SK-N-SH (cell line): ENCODE measurements around the gene CCNY. TPM values are rescaled to one million over a fixed set of nuclear protein-coding genes. Genes with fewer than 3 reads are reported as not detected.

Experiments used
- CTCF ChIA-PET: fragments of 300-600, 350-600 bp; formaldehyde crosslinking; extraction: SDS; loops from one replicate; lab custom pipeline; 2021; lab: Yijun Ruan, JAX
- POLR2A ChIA-PET: fragments of 350-600 bp; sonication (Branson Sonifier 250); formaldehyde crosslinking; extraction: SDS; loops from one replicate; lab custom pipeline; 2020; ENCODE audit warnings: antibody characterized with exemption, inconsistent platforms; lab: Yijun Ruan, JAX
- DNase-seq: peaks from one replicate; pipeline ENCODE4 v3.0.0; 2012
- H2AFZ ChIP-seq: fragments of 200-600 bp; sonication (generic); 2 replicates; pipeline ENCODE4 v1.8.1; 2016; ENCODE audit warnings: antibody characterized with exemption, mild to moderate bottlenecking, low read depth
- H3F3A ChIP-seq: fragments of 200-600 bp; sonication (generic); replicated peaks from 2 replicates; pipeline ENCODE3; 2016; ENCODE audit warnings: antibody characterized with exemption, mild to moderate bottlenecking; ENCODE audit not compliant: insufficient read depth
- H3K27ac ChIP-seq, 2 experiments: fragments of 200-500 bp in 1 of 2; fragments of 200-600 bp in 1 of 2; sonication (Bioruptor generic) in 1 of 2; sonication (generic), shearing (Covaris generic) in 1 of 2; 2 replicates each; pipeline versions ENCODE4 v1.5.1 to v1.6.1; 2014 to 2016; ENCODE audit warnings: low read depth in 2 of 2, inconsistent platforms in 1 of 2, low read length in 1 of 2, mild to moderate bottlenecking in 1 of 2, mixed read lengths in 1 of 2
- H3K27me3 ChIP-seq: fragments of 200-600 bp; sonication (generic), shearing (Covaris generic); 2 replicates; pipeline ENCODE4 v1.6.1; 2016; ENCODE audit warnings: mixed run types; ENCODE audit not compliant: insufficient read depth
- H3K36me3 ChIP-seq, 2 experiments: fragments of 200-500 bp in 1 of 2; fragments of 200-600 bp in 1 of 2; sonication (Bioruptor generic) in 1 of 2; sonication (generic) in 1 of 2; replicated peaks in 1 of 2; 2 replicates each; pipeline versions ENCODE3 to v1.5.1; 2014 to 2016; ENCODE audit warnings: low read length in 1 of 2, mild to moderate bottlenecking in 1 of 2; ENCODE audit not compliant: insufficient read depth in 2 of 2, control insufficient read depth in 1 of 2
- H3K4me1 ChIP-seq, 2 experiments: fragments of 200-500 bp in 1 of 2; fragments of 200-600 bp in 1 of 2; sonication (Bioruptor generic) in 1 of 2; sonication (generic), shearing (Covaris generic) in 1 of 2; 2 replicates each; pipeline versions ENCODE4 v1.5.1 to v1.6.1; 2014 to 2016; ENCODE audit warnings: low read depth in 1 of 2, low read length in 1 of 2, mixed run types in 1 of 2; ENCODE audit not compliant: insufficient read depth in 2 of 2, control insufficient read depth in 1 of 2
- H3K4me2 ChIP-seq: fragments of 200-600 bp; sonication (generic), shearing (Covaris generic); 2 replicates; pipeline ENCODE4 v1.6.1; 2017; ENCODE audit warnings: mixed run types
- H3K4me3 ChIP-seq, 2 experiments: fragments of 200-500 bp in 1 of 2; fragments of 200-600 bp in 1 of 2; sonication (Bioruptor generic) in 1 of 2; sonication (generic), shearing (Covaris generic) in 1 of 2; 2 replicates each; pipeline versions ENCODE4 v1.5.1 to v1.8.1; 2014 to 2016; ENCODE audit warnings: low read depth in 2 of 2, inconsistent platforms in 1 of 2, low read length in 1 of 2, mild to moderate bottlenecking in 1 of 2, mixed read lengths in 1 of 2, moderate library complexity in 1 of 2
- H3K79me2 ChIP-seq: fragments of 200-600 bp; sonication (generic); 2 replicates; pipeline ENCODE4 v1.8.1; 2017; ENCODE audit warnings: mild to moderate bottlenecking; ENCODE audit not compliant: insufficient read depth
- H3K9ac ChIP-seq: fragments of 200-600 bp; sonication (generic); 2 replicates; pipeline ENCODE4 v1.6.1; 2017; ENCODE audit warnings: mixed run types
- H3K9me2 ChIP-seq: fragments of 200-600 bp; sonication (generic); 2 replicates; pipeline ENCODE4 v1.6.1; 2017; ENCODE audit warnings: mixed run types
- H3K9me3 ChIP-seq: fragments of 200-600 bp; sonication (generic); 2 replicates; pipeline ENCODE4 v1.6.1; 2017; ENCODE audit warnings: mixed run types, mild to moderate bottlenecking, moderate library complexity
- H4K20me1 ChIP-seq: fragments of 200-600 bp; sonication (generic); 2 replicates; pipeline ENCODE4 v1.6.1; 2017; ENCODE audit warnings: mild to moderate bottlenecking, mixed run types; ENCODE audit not compliant: insufficient read depth
- EP300 ChIP-seq, 2 experiments: IDR thresholded peaks; 2 replicates each; pipeline versions ENCODE4 v1.4.0 to v1.6.1; 2012; ENCODE audit warnings: borderline replicate concordance in 1 of 2, low read depth in 1 of 2, low read length in 1 of 2
- FOSL2 ChIP-seq: IDR thresholded peaks from 2 replicates; pipeline ENCODE4 v1.4.0; 2012; ENCODE audit warnings: low read depth, mild to moderate bottlenecking, moderate library complexity, borderline replicate concordance
- FOXM1 ChIP-seq: IDR thresholded peaks from 2 replicates; pipeline ENCODE4 v1.4.0; 2012; ENCODE audit warnings: low read depth, mild to moderate bottlenecking
- GATA2 ChIP-seq: sonication (generic); formaldehyde crosslinking; IDR thresholded peaks from 2 replicates; pipeline ENCODE4 v1.5.0; 2020; ENCODE audit warnings: mild to moderate bottlenecking, missing genetic modification reagents
- JUND ChIP-seq: IDR thresholded peaks from 2 replicates; pipeline ENCODE4 v1.4.0; 2012
- MEF2A ChIP-seq: IDR thresholded peaks from 2 replicates; pipeline ENCODE4 v1.4.0; 2012; ENCODE audit warnings: low read depth, borderline replicate concordance
- POLR2AphosphoS5 ChIP-seq: IDR thresholded peaks from 2 replicates; pipeline ENCODE4 v1.6.1; 2012; ENCODE audit warnings: low read depth, low read length
- RXRA ChIP-seq: IDR thresholded peaks from 2 replicates; pipeline ENCODE4 v1.4.0; 2012; ENCODE audit warnings: low read depth, mild to moderate bottlenecking, borderline replicate concordance
- SIN3A ChIP-seq: IDR thresholded peaks from 2 replicates; pipeline ENCODE4 v1.6.1; 2012; ENCODE audit warnings: low read depth, mild to moderate bottlenecking, low read length, moderate library complexity, borderline replicate concordance
- SMC3 ChIP-seq: IDR thresholded peaks from 2 replicates; pipeline ENCODE4 v1.6.1; 2012; ENCODE audit warnings: low read depth, low read length, improper control_type of control experiment
- TAF1 ChIP-seq: IDR thresholded peaks from 2 replicates; pipeline ENCODE4 v1.6.1; 2012; ENCODE audit warnings: low read depth, mild to moderate bottlenecking, low read length, moderate library complexity, borderline replicate concordance
- TCF12 ChIP-seq: IDR thresholded peaks from 2 replicates; pipeline ENCODE4 v1.4.0; 2012
- TEAD4 ChIP-seq: IDR thresholded peaks from 2 replicates; pipeline ENCODE4 v1.4.0; 2012; ENCODE audit warnings: mild to moderate bottlenecking, borderline replicate concordance; ENCODE audit not compliant: insufficient read depth
- YY1 ChIP-seq: IDR thresholded peaks from 2 replicates; pipeline ENCODE4 v1.4.0; 2012; ENCODE audit warnings: low read depth, mild to moderate bottlenecking
- WGBS: methylation state at CpG from one replicate; pipeline ENCODE4 v1.1.6; 2017; ENCODE audit warnings: low lambda C conversion rate; 5-methylcytosine and 5-hydroxymethylcytosine counted together
- polyA plus RNA-seq, 3 experiments: library from polyadenylated mRNA; depleted of rRNA; stranded (reverse); fragments of >200 nt; gene quantifications; 2 replicates each; pipeline ENCODE4 v1.2.3, GENCODE V29; 2012
- TF ChIP-seq, protein P1 (sequence below): IDR thresholded peaks from 2 replicates; pipeline ENCODE4 v1.4.0; 2012; ENCODE audit warnings: low read depth
- TF ChIP-seq, protein P2 (sequence below): fragments of 150-350 bp; IDR thresholded peaks from 2 replicates; pipeline ENCODE4 v1.6.1; 2017; ENCODE audit warnings: antibody characterized with exemption, low read length, low read depth, borderline replicate concordance
- TF ChIP-seq, protein P3 (sequence below): IDR thresholded peaks from 2 replicates; pipeline ENCODE4 v1.6.1; 2012; ENCODE audit warnings: mild to moderate bottlenecking, low read depth, low read length, moderate library complexity
- TF ChIP-seq, protein P4 (sequence below): fragments of 150-350 bp; IDR thresholded peaks from 2 replicates; pipeline ENCODE4 v1.6.1; 2016; ENCODE audit warnings: mild to moderate bottlenecking, low read depth, low read length

The CCNY gene
- polyA plus RNA-seq, 1 of the 3 experiments (the other 2 are of a cell fraction), result 29.4 TPM

DNA sequence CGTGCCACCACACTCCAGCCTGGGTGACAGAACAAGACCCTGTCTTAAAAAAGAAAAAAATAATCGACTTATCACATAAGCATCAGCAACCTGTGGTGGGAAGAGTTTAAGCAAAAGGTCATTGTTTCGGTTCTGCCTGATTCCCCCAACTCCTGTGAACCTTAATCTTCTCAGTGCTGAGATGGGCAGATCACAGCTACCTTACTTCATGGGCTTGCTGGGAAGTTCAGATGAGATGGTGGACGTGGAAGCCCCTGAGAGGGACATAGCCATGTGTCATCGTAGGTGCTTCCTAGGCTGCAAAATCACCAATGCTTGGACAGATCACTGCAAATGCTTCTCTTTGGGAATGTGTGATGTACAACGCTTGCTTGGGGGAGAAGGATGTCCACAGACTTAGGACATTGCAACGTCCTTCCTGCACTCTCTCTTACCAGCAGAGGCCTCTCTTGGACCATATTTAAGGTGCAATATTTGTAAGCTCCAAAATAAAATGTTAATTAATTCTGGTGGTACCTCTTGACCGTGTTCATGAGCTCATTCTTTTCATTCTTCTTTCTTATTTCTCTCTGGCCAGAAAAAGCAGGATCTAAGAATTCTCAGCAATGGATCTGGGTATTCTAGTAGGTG, 277.4 kb downstream of the CCNY start (continued):
- TF ChIP-seq YY1 (no peak), GATA2 (no peak)
- TF ChIP-seq, all 33 proteins: peak for 3

DNA sequence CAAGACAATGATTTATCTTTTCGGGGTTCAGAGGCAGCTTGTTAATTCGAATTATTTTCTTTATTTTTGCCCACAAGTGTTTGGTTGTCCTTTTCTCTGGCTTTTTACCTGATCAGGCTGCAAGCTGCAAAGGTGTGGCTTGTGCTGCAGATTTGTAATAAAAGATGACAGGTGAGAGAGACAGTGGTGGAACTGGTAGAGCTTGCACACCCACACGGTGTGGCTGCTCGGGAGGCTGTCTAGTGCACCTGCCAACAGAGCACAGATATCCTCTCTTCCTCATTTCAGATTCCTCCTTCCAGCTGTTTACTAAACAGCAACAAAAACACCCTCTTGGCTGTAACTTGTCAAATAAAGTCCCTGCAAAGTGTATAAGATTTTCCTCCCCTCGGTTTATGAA, 278.0 kb downstream of the CCNY start:
- Histone ChIP-seq H3K36me3 (no peaks in the 10 kb centered on the region), H3K27me3 (peaks cover 13% of the 10 kb centered on the region), H3K9me2 (no peaks in the 10 kb centered on the region), H2AFZ (no peak overlapping the region), H3K4me1 (no peaks in the 10 kb centered on the region), H3K4me2 (no peak overlapping the region), H3K9me3 (no peaks in the 10 kb centered on the region), H3K9ac (no peak overlapping the region), H3K79me2 (no peaks in the 10 kb centered on the region), H3K27ac (no peak overlapping the region), H3F3A (no peaks in the 10 kb centered on the region), H4K20me1 (no peaks in the 10 kb centered on the region), H3K4me3 (no peak overlapping the region)
- 16% methylated on average over 5 of the region's 5 CpGs for WGBS
- no peak for TF ChIP-seq POLR2AphosphoS5
- no peak for TF ChIP-seq SIN3A
- TF ChIP-seq JUND, result no peak
- TF ChIP-seq, protein P1, sequence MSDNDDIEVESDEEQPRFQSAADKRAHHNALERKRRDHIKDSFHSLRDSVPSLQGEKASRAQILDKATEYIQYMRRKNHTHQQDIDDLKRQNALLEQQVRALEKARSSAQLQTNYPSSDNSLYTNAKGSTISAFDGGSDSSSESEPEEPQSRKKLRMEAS, result no peak
- TF ChIP-seq TCF12, result no peak
- no peak for TF ChIP-seq SMC3
- no peak for TF ChIP-seq YY1
- no peak for TF ChIP-seq EP300 (IDR thresholded peaks at IDR 0.05; ENCODE audit: borderline replicate concordance in 1 of 2, low read depth in 1 of 2, low read length in 1 of 2)
- TF ChIP-seq FOXM1, result no peak
- TF ChIP-seq, protein P2, sequence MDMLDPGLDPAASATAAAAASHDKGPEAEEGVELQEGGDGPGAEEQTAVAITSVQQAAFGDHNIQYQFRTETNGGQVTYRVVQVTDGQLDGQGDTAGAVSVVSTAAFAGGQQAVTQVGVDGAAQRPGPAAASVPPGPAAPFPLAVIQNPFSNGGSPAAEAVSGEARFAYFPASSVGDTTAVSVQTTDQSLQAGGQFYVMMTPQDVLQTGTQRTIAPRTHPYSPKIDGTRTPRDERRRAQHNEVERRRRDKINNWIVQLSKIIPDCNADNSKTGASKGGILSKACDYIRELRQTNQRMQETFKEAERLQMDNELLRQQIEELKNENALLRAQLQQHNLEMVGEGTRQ, result no peak
- no peak for TF ChIP-seq GATA2
- TF ChIP-seq RXRA, result no peak
- no peak for TF ChIP-seq TAF1
- TF ChIP-seq, protein P3, sequence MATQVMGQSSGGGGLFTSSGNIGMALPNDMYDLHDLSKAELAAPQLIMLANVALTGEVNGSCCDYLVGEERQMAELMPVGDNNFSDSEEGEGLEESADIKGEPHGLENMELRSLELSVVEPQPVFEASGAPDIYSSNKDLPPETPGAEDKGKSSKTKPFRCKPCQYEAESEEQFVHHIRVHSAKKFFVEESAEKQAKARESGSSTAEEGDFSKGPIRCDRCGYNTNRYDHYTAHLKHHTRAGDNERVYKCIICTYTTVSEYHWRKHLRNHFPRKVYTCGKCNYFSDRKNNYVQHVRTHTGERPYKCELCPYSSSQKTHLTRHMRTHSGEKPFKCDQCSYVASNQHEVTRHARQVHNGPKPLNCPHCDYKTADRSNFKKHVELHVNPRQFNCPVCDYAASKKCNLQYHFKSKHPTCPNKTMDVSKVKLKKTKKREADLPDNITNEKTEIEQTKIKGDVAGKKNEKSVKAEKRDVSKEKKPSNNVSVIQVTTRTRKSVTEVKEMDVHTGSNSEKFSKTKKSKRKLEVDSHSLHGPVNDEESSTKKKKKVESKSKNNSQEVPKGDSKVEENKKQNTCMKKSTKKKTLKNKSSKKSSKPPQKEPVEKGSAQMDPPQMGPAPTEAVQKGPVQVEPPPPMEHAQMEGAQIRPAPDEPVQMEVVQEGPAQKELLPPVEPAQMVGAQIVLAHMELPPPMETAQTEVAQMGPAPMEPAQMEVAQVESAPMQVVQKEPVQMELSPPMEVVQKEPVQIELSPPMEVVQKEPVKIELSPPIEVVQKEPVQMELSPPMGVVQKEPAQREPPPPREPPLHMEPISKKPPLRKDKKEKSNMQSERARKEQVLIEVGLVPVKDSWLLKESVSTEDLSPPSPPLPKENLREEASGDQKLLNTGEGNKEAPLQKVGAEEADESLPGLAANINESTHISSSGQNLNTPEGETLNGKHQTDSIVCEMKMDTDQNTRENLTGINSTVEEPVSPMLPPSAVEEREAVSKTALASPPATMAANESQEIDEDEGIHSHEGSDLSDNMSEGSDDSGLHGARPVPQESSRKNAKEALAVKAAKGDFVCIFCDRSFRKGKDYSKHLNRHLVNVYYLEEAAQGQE, result no peak
- TF ChIP-seq FOSL2, result no peak
- no peak for TF ChIP-seq TEAD4
- TF ChIP-seq MEF2A, result no peak
- TF ChIP-seq, protein P4, sequence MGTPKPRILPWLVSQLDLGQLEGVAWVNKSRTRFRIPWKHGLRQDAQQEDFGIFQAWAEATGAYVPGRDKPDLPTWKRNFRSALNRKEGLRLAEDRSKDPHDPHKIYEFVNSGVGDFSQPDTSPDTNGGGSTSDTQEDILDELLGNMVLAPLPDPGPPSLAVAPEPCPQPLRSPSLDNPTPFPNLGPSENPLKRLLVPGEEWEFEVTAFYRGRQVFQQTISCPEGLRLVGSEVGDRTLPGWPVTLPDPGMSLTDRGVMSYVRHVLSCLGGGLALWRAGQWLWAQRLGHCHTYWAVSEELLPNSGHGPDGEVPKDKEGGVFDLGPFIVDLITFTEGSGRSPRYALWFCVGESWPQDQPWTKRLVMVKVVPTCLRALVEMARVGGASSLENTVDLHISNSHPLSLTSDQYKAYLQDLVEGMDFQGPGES, result no peak
- ChIA-PET POLR2A (no interaction called here), CTCF (interaction anchor here (0.8 to 1.8 kb wide), 7 partner anchors 9 to 1267 kb away, joined by 3 to 6 read pairs (median 3); no protein-coding TSS in a partner anchor)
- DNase-seq, result no peak
